Measurements from ENCODE around the gene ZNF879.

Gene ZNF879

GRCh38 chr5:179080724-179081123 is 57.1 kb downstream of the ZNF879 start:
- Histone ChIP-seq H3K79me2 (ENCODE audit: low read length) (no peaks in the 10 kb centered on the region), H3K4me3 (ENCODE audit: low read length) (no peak overlapping the region), H3K9me3 (replicated peaks; ENCODE audit: insufficient read depth, low read length) (no peaks in the 10 kb centered on the region; the same call in 1 of the 2 replicates), H3K27me3 (replicated peaks; ENCODE audit: insufficient read depth, low read length) (no peaks in the 10 kb centered on the region; the same call in 1 of the 2 replicates), H3F3A (ENCODE audit: insufficient read depth, low read length) (no peaks in the 10 kb centered on the region), H3K4me2 (ENCODE audit: low read depth, low read length) (no peak overlapping the region), H3K9ac (ENCODE audit: low read length) (no peak overlapping the region), H3K27ac (ENCODE audit: low read length) (no peak overlapping the region), H3K9me2 (replicated peaks; ENCODE audit: insufficient read depth, low read length) (no peaks in the 10 kb centered on the region), H4K20me1 (ENCODE audit: insufficient read depth, low read length) (no peaks in the 10 kb centered on the region), H2AFZ (ENCODE audit: low read length) (no peak overlapping the region), H3K36me3 (replicated peaks; ENCODE audit: insufficient read depth, low read length) (no peaks in the 10 kb centered on the region), H3K4me1 (ENCODE audit: low read length) (no peaks in the 10 kb centered on the region)
- DNase-seq, result no peak
- TF ChIP-seq EZH2 (optimal IDR thresholded peaks at IDR 0.05; ENCODE audit: low read depth, low read length) (no peak), CTCF (IDR thresholded peaks at IDR 0.05; ENCODE audit: low read length) (no peak), EZH2phosphoT487 (IDR thresholded peaks at IDR 0.05; ENCODE audit: low read length) (no peak)
